ENCODE data around the gene HEXIM1.

HEXIM1 gene

DNA sequence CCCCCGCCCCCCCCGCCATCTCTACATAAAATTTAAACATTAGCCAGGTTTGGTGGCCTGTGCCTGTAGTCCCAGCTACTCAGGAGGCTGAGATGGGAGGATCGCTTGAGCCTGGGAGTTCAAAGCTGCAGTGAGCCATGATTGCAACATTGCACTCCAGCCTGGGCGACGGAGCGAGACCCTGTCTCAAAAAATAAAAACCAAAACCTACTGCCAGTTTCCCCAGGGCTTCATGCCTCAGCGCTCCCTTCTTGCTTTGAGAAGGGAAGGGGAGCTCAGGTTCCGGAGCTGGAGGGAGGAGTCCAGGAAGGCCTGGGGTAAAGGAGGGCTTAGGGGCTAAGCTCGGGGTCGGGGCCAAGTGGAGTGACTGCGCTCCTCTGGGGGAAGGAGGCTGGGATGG is 36.4 kb upstream of the HEXIM1 start:
- TF ChIP-seq TAF1 (IDR thresholded peaks at IDR 0.05; ENCODE audit: low read depth, low read length): no peak
- no peak for TF ChIP-seq POLR2A (IDR thresholded peaks at IDR 0.05; ENCODE audit: low read depth, low read length)
- TF ChIP-seq SPI1 (IDR thresholded peaks at IDR 0.05; ENCODE audit: low read depth, low read length): no peak
- no peak for TF ChIP-seq POU2F2 (IDR thresholded peaks at IDR 0.05; ENCODE audit: low read depth, low read length)
- TF ChIP-seq PAX5 (IDR thresholded peaks at IDR 0.05; ENCODE audit: insufficient read depth, low read length, severe bottlenecking): no peak
- TF ChIP-seq POLR2AphosphoS5 (IDR thresholded peaks at IDR 0.05; ENCODE audit: low read depth, low read length): no peak
- DNase-seq (ENCODE audit: insufficient read length, low spot score) (no peak), FAIRE-seq (no peak)

DNA sequence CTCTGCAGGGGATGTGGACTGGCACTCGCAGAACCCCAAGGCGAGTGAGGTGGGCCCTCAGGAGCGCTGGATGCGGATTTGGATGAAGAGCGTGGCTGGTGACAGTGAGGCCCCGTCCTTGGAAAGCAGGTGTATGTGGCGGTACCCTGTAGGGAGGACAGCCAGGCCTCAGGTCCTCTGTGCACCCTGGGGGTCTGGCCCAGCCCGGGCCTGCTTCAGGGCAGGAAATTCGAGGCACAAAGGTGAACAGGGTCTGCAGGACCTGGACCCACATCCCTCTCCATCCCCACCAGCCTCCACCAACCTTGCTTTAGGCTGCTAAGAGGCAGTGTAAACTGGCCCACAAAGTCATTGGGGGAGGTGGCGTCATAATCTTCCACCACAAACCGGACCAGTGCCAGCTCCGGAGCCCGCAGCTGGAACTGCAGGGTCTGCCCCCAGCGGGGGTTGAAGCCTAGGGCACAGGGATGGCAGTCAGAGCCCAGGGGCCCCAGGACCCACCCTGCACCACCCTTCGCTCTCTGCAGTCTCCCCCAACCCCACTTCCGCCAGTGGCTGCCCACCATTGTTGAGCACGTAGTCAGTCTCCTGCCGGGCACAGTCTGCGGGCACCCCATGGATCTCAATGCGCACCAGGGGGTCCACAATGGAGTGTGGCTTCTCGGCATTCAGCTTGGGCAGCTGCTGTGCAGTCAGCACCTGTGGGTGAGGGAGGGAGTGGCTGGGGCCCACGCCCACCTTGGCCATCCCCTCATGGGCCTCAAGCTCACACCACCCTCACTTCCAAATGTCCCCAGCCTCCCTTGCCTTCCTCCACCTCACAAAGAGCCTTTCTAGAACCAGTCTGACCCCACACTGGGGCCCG is 35.5 kb upstream of the HEXIM1 start:
- no peak for FAIRE-seq
- TF ChIP-seq TAF1 (IDR thresholded peaks at IDR 0.05; ENCODE audit: low read depth, low read length) (no peak), POLR2A (IDR thresholded peaks at IDR 0.05; ENCODE audit: low read depth, low read length) (no peak), POU2F2 (IDR thresholded peaks at IDR 0.05; ENCODE audit: low read depth, low read length) (no peak), SPI1 (IDR thresholded peaks at IDR 0.05; ENCODE audit: low read depth, low read length) (no peak), POLR2AphosphoS5 (IDR thresholded peaks at IDR 0.05; ENCODE audit: low read depth, low read length) (no peak), PAX5 (IDR thresholded peaks at IDR 0.05; ENCODE audit: insufficient read depth, low read length, severe bottlenecking) (no peak)
- DNase-seq (ENCODE audit: insufficient read length, low spot score): no peak

DNA sequence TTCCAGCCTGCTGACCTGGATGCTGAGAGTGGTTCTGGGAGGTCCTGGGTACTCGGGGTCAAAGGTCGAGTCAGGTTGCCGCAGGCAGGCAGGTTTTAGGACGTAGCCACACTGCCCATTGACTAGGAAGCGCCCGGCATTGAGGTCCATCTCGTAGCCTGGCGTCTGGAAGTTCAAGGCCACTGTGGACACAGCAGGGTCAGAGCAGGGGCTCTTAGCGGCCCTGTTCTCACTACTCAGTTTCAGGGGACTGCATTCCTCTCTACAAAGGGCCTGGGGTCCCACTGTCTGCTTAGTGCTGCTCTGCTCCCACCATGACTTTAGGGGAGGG is 34.9 kb upstream of the HEXIM1 start:
- no peak for DNase-seq (ENCODE audit: insufficient read length, low spot score)
- no peak for FAIRE-seq
- TF ChIP-seq TAF1 (IDR thresholded peaks at IDR 0.05; ENCODE audit: low read depth, low read length) (no peak), SPI1 (IDR thresholded peaks at IDR 0.05; ENCODE audit: low read depth, low read length) (no peak), PAX5 (IDR thresholded peaks at IDR 0.05; ENCODE audit: insufficient read depth, low read length, severe bottlenecking) (no peak), POLR2A (IDR thresholded peaks at IDR 0.05; ENCODE audit: low read depth, low read length) (no peak), POLR2AphosphoS5 (IDR thresholded peaks at IDR 0.05; ENCODE audit: low read depth, low read length) (no peak), POU2F2 (IDR thresholded peaks at IDR 0.05; ENCODE audit: low read depth, low read length) (no peak)

DNA sequence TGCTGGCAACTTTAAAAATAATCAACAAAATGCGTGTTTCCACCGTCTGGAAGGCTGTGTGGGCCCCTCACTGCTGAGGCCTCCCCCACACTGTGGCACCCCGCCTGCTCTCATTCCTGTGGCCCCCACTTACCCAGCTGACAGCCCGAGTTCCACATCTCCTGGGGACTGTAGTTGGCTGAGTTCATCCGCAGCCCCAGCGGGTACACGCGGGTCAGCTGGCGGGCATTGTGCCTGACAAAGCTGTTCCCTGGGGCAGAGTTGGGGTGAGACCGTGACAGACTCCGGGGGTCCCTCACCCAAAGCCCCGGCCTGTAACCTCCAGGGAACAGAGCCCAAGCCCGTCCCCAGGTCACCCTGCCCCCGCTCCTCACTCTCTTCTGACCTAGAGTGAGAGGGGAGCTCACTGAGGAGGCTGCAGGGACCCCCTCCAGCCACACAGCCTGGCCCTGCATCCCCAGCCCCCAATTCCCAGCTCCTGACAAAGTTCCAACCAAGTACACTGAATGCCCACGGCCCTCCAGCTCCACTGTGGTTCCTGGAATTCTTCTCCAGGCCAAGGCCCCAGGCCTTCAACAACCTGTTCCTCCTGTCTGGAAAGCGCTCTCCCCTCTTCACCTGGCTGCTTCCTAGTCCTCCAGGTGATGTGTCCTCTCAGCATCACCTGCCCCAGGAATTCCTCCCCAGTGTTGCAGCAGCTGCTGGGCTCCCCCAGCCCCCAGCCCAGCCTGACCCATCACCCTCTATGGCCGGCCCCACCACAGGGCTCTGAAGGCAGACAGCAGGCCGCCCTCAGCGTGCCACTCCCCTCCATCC is 34.0 kb upstream of the HEXIM1 start:
- no peak for FAIRE-seq
- TF ChIP-seq POLR2AphosphoS5 (IDR thresholded peaks at IDR 0.05; ENCODE audit: low read depth, low read length) (no peak), SPI1 (IDR thresholded peaks at IDR 0.05; ENCODE audit: low read depth, low read length) (no peak), TAF1 (IDR thresholded peaks at IDR 0.05; ENCODE audit: low read depth, low read length) (no peak), PAX5 (IDR thresholded peaks at IDR 0.05; ENCODE audit: insufficient read depth, low read length, severe bottlenecking) (no peak), POLR2A (IDR thresholded peaks at IDR 0.05; ENCODE audit: low read depth, low read length) (no peak), POU2F2 (IDR thresholded peaks at IDR 0.05; ENCODE audit: low read depth, low read length) (no peak)
- DNase-seq (ENCODE audit: insufficient read length, low spot score): no peak

GRCh38 chr17:45115015-45115625 is 33.2 kb upstream of the HEXIM1 start:
- FAIRE-seq (no peak), DNase-seq (ENCODE audit: insufficient read length, low spot score) (no peak)
- TF ChIP-seq PAX5 (IDR thresholded peaks at IDR 0.05; ENCODE audit: insufficient read depth, low read length, severe bottlenecking) (no peak), POU2F2 (IDR thresholded peaks at IDR 0.05; ENCODE audit: low read depth, low read length) (no peak), SPI1 (IDR thresholded peaks at IDR 0.05; ENCODE audit: low read depth, low read length) (no peak), POLR2AphosphoS5 (IDR thresholded peaks at IDR 0.05; ENCODE audit: low read depth, low read length) (no peak)

- no peak for DNase-seq (ENCODE audit: insufficient read length, low spot score)
- TF ChIP-seq POLR2A (IDR thresholded peaks at IDR 0.05; ENCODE audit: low read depth, low read length) (no peak), POU2F2 (IDR thresholded peaks at IDR 0.05; ENCODE audit: low read depth, low read length) (no peak), PAX5 (IDR thresholded peaks at IDR 0.05; ENCODE audit: insufficient read depth, low read length, severe bottlenecking) (no peak), SPI1 (IDR thresholded peaks at IDR 0.05; ENCODE audit: low read depth, low read length) (no peak), POLR2AphosphoS5 (IDR thresholded peaks at IDR 0.05; ENCODE audit: low read depth, low read length) (no peak), TAF1 (IDR thresholded peaks at IDR 0.05; ENCODE audit: low read depth, low read length) (no peak)
- FAIRE-seq: no peak
These were observed 32.4 kb upstream of the HEXIM1 start for GRCh38 chr17:45115871-45116270.

DNA sequence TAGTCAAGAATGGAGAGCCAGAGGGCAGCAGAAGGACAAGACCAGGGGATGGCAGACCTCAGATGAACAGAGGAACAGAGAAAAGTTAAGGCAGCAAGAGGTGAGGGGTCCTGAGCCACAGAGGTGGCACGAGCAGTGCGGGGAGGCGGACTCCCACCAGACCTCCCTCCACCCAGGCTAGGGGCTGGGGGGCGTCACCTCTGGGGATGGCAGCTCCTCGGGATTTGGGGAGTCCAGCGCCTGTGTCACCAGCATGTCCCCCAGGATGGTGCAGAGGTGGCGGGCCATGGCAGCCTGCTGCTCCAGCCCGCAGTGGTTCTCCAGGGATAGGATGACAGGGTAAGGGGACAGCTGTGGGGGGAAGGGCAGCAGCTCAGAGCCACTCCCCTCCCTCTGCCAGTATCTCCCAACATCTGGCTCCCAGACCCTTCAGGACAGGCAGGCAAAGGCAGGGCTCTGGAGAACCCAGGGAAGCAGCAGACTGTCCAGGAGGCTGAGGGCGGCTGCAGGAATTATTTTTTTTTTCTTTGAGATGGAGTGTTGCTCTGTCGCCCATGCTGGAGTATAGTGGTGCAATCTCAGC is 31.8 kb upstream of the HEXIM1 start:
- DNase-seq (ENCODE audit: insufficient read length, low spot score) (no peak), FAIRE-seq (no peak)
- TF ChIP-seq SPI1 (IDR thresholded peaks at IDR 0.05; ENCODE audit: low read depth, low read length) (no peak), POU2F2 (IDR thresholded peaks at IDR 0.05; ENCODE audit: low read depth, low read length) (no peak), TAF1 (IDR thresholded peaks at IDR 0.05; ENCODE audit: low read depth, low read length) (no peak), POLR2A (IDR thresholded peaks at IDR 0.05; ENCODE audit: low read depth, low read length) (no peak), PAX5 (IDR thresholded peaks at IDR 0.05; ENCODE audit: insufficient read depth, low read length, severe bottlenecking) (no peak), POLR2AphosphoS5 (IDR thresholded peaks at IDR 0.05; ENCODE audit: low read depth, low read length) (no peak)

DNA sequence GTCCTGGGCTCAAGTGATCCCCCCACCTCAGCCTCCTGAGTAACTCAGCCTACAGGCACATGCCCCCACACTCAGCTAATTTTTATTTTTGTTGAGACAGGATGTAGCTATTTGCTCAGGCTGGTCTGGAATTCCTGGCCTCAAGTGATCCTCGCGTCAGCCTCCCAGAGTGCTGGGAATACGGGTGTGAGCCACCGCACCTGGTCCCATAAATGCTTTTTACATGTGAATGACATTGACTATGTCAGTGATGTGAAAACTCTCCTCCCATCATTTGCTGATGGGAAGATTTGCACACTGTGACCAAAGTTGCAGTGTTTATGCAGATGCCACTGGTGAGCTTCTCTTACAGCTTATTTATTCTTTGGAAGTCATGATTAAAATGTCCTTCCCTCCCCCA is 30.9 kb upstream of the HEXIM1 start:
- DNase-seq (ENCODE audit: insufficient read length, low spot score) (no peak), FAIRE-seq (no peak)
- TF ChIP-seq POLR2AphosphoS5 (IDR thresholded peaks at IDR 0.05; ENCODE audit: low read depth, low read length) (no peak), SPI1 (IDR thresholded peaks at IDR 0.05; ENCODE audit: low read depth, low read length) (no peak), POU2F2 (IDR thresholded peaks at IDR 0.05; ENCODE audit: low read depth, low read length) (no peak), POLR2A (IDR thresholded peaks at IDR 0.05; ENCODE audit: low read depth, low read length) (no peak), TAF1 (IDR thresholded peaks at IDR 0.05; ENCODE audit: low read depth, low read length) (no peak), PAX5 (IDR thresholded peaks at IDR 0.05; ENCODE audit: insufficient read depth, low read length, severe bottlenecking) (no peak)

Measured in GM12891 (cell line).